OCI-LY7 (cell line): ENCODE measurements around the gene GRHL1. TPM values are rescaled to one million over a fixed set of nuclear protein-coding genes. Genes with fewer than 3 reads are reported as not detected.

Experiments
- BruUV-seq: library from RNA; stranded (reverse); fragments of 400-500 nt; replicated peaks from 2 replicates; lab custom pipeline; 2021; lab: Mats Ljungman, UMichigan
- CTCF ChIA-PET: fragments of 300-600 bp; sonication (Branson Sonifier 250); formaldehyde crosslinking; loops from one replicate; lab custom pipeline; 2022; ENCODE audit warnings: antibody characterized with exemption; ENCODE audit not compliant: unreplicated experiment; lab: Charles Lee
- POLR2A ChIA-PET: fragments of 300-600 bp; sonication (Branson Sonifier 250); formaldehyde crosslinking; loops from one replicate; lab custom pipeline; 2022; ENCODE audit warnings: antibody characterized with exemption; lab: Charles Lee
- DNase-seq: peaks from one replicate; pipeline ENCODE4 v3.0.0-alpha.2; 2015; ENCODE audit warnings: low spot score
- H2AFZ ChIP-seq: fragments of 200-600 bp; sonication (generic), shearing (Covaris generic); 2 replicates; pipeline ENCODE4 v1.6.1; 2014; ENCODE audit warnings: mild to moderate bottlenecking, antibody characterized with exemption, low read length, moderate library complexity
- H3K27ac ChIP-seq: fragments of 200-600 bp; sonication (generic); 2 replicates; pipeline ENCODE4 v1.5.1; 2014; ENCODE audit warnings: mixed run types, low read depth, mild to moderate bottlenecking, moderate library complexity, low read length, inconsistent platforms; ENCODE audit not compliant: poor library complexity, severe bottlenecking
- H3K36me3 ChIP-seq: fragments of 200-600 bp; sonication (generic); 2 replicates; pipeline ENCODE4 v1.6.1; 2014; ENCODE audit warnings: mild to moderate bottlenecking, antibody characterized with exemption, low read length, moderate library complexity, mixed read lengths; ENCODE audit not compliant: insufficient read depth
- H3K4me1 ChIP-seq: fragments of 200-600 bp; sonication (generic); 2 replicates; pipeline ENCODE4 v1.5.1; 2014; ENCODE audit warnings: mild to moderate bottlenecking, low read length; ENCODE audit not compliant: insufficient read depth, poor library complexity, severe bottlenecking
- H3K4me2 ChIP-seq: fragments of 200-600 bp; sonication (generic); 2 replicates; pipeline ENCODE4 v1.6.1; 2014; ENCODE audit warnings: mild to moderate bottlenecking, low read length
- H3K4me3 ChIP-seq: fragments of 200-600 bp; sonication (generic); 2 replicates; pipeline ENCODE4 v1.5.1; 2014; ENCODE audit warnings: mild to moderate bottlenecking, low read depth, low read length; ENCODE audit not compliant: poor library complexity, severe bottlenecking
- H3K79me2 ChIP-seq: fragments of 200-600 bp; sonication (generic); 2 replicates; pipeline ENCODE4 v1.6.1; 2016; ENCODE audit warnings: low read depth, mild to moderate bottlenecking, low read length, moderate library complexity, mixed read lengths; ENCODE audit not compliant: insufficient read depth
- H3K9me2 ChIP-seq: fragments of 200-600 bp; sonication (generic); 2 replicates; pipeline ENCODE4 v1.6.1; 2016; ENCODE audit warnings: mild to moderate bottlenecking, low read length, mixed read lengths; ENCODE audit not compliant: insufficient read depth
- H3K9me3 ChIP-seq: fragments of 200-600 bp; sonication (generic); 2 replicates; pipeline ENCODE4 v1.6.1; 2014; ENCODE audit warnings: mild to moderate bottlenecking, mixed run types, low read length, mixed read lengths
- H4K20me1 ChIP-seq: fragments of 200-600 bp; sonication (generic); 2 replicates; pipeline ENCODE4 v1.6.1; 2014; ENCODE audit warnings: mild to moderate bottlenecking, antibody characterized with exemption, low read length, moderate library complexity, mixed read lengths; ENCODE audit not compliant: insufficient read depth
- EZH2phosphoT487 ChIP-seq: fragments of 200-600 bp; sonication (generic); IDR thresholded peaks from 2 replicates; pipeline ENCODE4 v1.6.1; 2018; ENCODE audit warnings: low read depth, borderline replicate concordance, mild to moderate bottlenecking, mixed run types, antibody characterized with exemption, low read length, moderate library complexity, mixed read lengths
- intact Hi-C: fragments of 100-400 bp; cut with micrococcal nuclease; formaldehyde crosslinking; loops from one replicate; pipeline ENCODE4 v1.10.0; 2022; ENCODE audit not compliant: unreplicated experiment
- total RNA-seq, 2 experiments: library from RNA; depleted of rRNA in 1 of 2; stranded (reverse); fragments of >200 nt in 1 of 2; shearing (Covaris generic) in 1 of 2; gene quantifications; 2 replicates each; pipeline ENCODE4 v1.2.3, GENCODE V29; 2014 to 2022
- TF ChIP-seq, protein P1 (sequence below): fragments of 200-600 bp; sonication (generic); conservative IDR thresholded peaks from 2 replicates; pipeline ENCODE4 v1.5.1; 2014; ENCODE audit warnings: mild to moderate bottlenecking, antibody characterized with exemption, low read length, moderate library complexity, mixed read lengths

Gene GRHL1
- total RNA-seq, 2 experiments from 2014 or later: 0.19 to 2.5 TPM

DNA sequence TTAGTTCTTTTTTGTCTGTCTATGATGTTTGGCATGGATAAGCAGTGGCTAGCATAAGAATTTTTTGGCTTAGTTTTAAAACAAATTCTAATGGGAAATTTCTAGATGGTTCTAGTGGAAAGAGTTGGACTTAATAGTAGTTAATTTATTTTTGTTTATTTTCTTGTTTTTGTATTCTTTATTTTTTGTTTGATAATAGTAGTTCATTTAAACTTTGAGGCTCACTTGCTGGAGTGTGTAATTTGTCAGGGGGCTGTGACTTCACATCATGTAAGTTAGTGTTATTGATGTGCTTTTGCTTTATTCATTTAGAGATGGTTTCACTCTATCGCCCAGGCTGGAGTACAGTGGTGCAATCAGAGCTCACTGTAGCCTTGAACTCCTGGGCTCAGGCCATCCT lies 48.2 kb downstream of the GRHL1 start:
- Histone ChIP-seq H3K4me2 (no peak overlapping the region), H2AFZ (no peak overlapping the region), H3K4me1 (no peaks in the 10 kb centered on the region), H4K20me1 (no peaks in the 10 kb centered on the region), H3K36me3 (no peaks in the 10 kb centered on the region), H3K79me2 (no peaks in the 10 kb centered on the region), H3K27ac (no peak overlapping the region), H3K9me3 (no peaks in the 10 kb centered on the region), H3K9me2 (no peaks in the 10 kb centered on the region), H3K4me3 (no peak overlapping the region)
- DNase-seq: no peak
- BruUV-seq: no TSS peak
- ChIA-PET CTCF (no interaction called here), POLR2A (interaction anchor here (0.5 kb wide), 1 partner anchor 28 kb away, joined by 3 read pairs; no protein-coding TSS in a partner anchor)
- intact Hi-C loops: no loop called here
- TF ChIP-seq, protein P1, sequence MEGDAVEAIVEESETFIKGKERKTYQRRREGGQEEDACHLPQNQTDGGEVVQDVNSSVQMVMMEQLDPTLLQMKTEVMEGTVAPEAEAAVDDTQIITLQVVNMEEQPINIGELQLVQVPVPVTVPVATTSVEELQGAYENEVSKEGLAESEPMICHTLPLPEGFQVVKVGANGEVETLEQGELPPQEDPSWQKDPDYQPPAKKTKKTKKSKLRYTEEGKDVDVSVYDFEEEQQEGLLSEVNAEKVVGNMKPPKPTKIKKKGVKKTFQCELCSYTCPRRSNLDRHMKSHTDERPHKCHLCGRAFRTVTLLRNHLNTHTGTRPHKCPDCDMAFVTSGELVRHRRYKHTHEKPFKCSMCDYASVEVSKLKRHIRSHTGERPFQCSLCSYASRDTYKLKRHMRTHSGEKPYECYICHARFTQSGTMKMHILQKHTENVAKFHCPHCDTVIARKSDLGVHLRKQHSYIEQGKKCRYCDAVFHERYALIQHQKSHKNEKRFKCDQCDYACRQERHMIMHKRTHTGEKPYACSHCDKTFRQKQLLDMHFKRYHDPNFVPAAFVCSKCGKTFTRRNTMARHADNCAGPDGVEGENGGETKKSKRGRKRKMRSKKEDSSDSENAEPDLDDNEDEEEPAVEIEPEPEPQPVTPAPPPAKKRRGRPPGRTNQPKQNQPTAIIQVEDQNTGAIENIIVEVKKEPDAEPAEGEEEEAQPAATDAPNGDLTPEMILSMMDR: no peak
- no peak for TF ChIP-seq EZH2phosphoT487

DNA sequence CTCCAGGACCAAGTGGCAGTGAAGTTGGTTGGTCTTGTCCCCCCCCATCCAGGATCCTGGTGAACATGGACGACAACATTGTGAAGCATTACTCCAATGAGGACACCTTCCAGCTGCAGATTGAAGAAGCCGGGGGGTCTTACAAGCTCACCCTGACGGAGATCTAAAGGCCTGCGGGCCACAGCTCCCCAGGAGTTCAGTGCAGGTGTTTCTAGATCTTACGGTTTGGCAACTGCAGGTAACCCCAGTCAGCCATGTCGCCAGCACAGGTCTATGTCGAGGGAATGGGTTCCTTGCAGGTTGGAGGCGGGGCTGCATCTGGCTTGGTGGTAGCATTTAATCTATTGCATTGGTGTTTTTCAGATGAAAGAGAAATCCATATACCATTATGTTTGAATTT lies 49.0 kb downstream of the GRHL1 start:
- intact Hi-C loops: no loop called here
- POLR2A ChIA-PET: no interaction called here
- H3K79me2 ChIP-seq: no peaks in the 10 kb centered on the region
- H3K9me3 ChIP-seq: no peaks in the 10 kb centered on the region
- no peak overlapping the region for H3K27ac ChIP-seq
- H2AFZ ChIP-seq: no peak overlapping the region
- no TSS peak for BruUV-seq
- no peak for DNase-seq
- H4K20me1 ChIP-seq: no peaks in the 10 kb centered on the region
- no peak overlapping the region for H3K4me3 ChIP-seq
- no peaks in the 10 kb centered on the region for H3K4me1 ChIP-seq
- CTCF ChIA-PET: no interaction called here
- H3K9me2 ChIP-seq: no peaks in the 10 kb centered on the region
- TF ChIP-seq EZH2phosphoT487: no peak
- TF ChIP-seq, protein P1: no peak
- H3K4me2 ChIP-seq: no peak overlapping the region
- no peaks in the 10 kb centered on the region for H3K36me3 ChIP-seq

DNA sequence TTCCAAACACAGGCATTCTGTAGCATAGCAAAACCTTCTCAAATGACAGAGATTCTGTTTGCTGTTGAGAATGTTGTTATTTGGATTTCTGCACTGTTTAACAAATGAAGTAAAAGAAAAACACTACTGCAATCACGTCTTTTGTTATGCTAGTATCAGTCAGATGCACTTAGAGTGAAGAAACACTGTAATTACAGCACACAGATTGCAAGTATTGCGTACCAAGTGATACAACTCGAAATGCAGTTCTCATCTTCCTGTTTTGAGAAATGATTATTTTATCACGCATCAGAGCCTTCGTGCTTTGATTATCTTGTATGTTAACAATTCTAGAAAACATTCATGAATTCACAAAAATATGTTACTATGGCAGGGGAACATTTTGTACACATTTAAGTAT lies 50.1 kb downstream of the GRHL1 start:
- H3K36me3 ChIP-seq: no peaks in the 10 kb centered on the region
- no peak overlapping the region for H3K27ac ChIP-seq
- TF ChIP-seq EZH2phosphoT487: no peak
- TF ChIP-seq, protein P1: no peak
- CTCF ChIA-PET: no interaction called here
- POLR2A ChIA-PET: no interaction called here
- H3K79me2 ChIP-seq: no peaks in the 10 kb centered on the region
- no peaks in the 10 kb centered on the region for H4K20me1 ChIP-seq
- no peaks in the 10 kb centered on the region for H3K4me1 ChIP-seq
- no TSS peak for BruUV-seq
- H3K9me3 ChIP-seq: no peaks in the 10 kb centered on the region
- no peak overlapping the region for H3K4me2 ChIP-seq
- no peaks in the 10 kb centered on the region for H3K9me2 ChIP-seq
- intact Hi-C loops: no loop called here
- no peak overlapping the region for H2AFZ ChIP-seq
- DNase-seq: no peak
- H3K4me3 ChIP-seq: no peak overlapping the region
